Psoas muscle (tissue), 8 donors: ENCODE results near the gene RPS15. TPM values are rescaled to one million over a fixed set of nuclear protein-coding genes. Genes with fewer than 3 reads are reported as not detected.
A peak's percentile ranks its signal among the peaks of the same experiment; 100 is the strongest.

ENCODE experiments used
- ATAC-seq, 4 donors: fragments of 200-7000 bp; cut with Tn5 transposase; one replicate each; pipeline ENCODE4 v1.9.1; 2020; ENCODE audit warnings: moderate library complexity in 3 of 4, mild to moderate bottlenecking in 2 of 4
- DNase-seq, 2 donors: peaks; one replicate each; pipeline ENCODE4 v3.0.0-alpha.2; 2020
- H3K27ac ChIP-seq: fragments of 200-600 bp; one replicate; pipeline ENCODE4 v1.8.0; 2022
- H3K27me3 ChIP-seq, 3 donors: fragments of 200-600 bp in 1 of 3; one replicate each; pipeline versions ENCODE4 v1.6.1 to v1.8.0; 2013 to 2022; ENCODE audit warnings: low read length in 2 of 3, mild to moderate bottlenecking in 2 of 3, moderate library complexity in 1 of 3; ENCODE audit not compliant: insufficient read depth in 3 of 3
- H3K36me3 ChIP-seq, 2 donors: fragments of 200-600 bp in 1 of 2; one replicate each; pipeline versions ENCODE4 v1.6.1 to v1.8.0; 2013 to 2022; ENCODE audit warnings: low read depth in 1 of 2, mild to moderate bottlenecking in 1 of 2, moderate library complexity in 1 of 2; ENCODE audit not compliant: insufficient read depth in 1 of 2
- H3K4me1 ChIP-seq: fragments of 200-600 bp; one replicate; pipeline ENCODE4 v1.8.0; 2022
- H3K4me3 ChIP-seq: fragments of 200-600 bp; one replicate; pipeline ENCODE4 v1.8.0; 2022; ENCODE audit warnings: mild to moderate bottlenecking
- H3K9me3 ChIP-seq: fragments of 200-600 bp; one replicate; pipeline ENCODE4 v1.8.0; 2022
- CTCF ChIP-seq: fragments of 200-600 bp; IDR thresholded peaks from one replicate; pipeline ENCODE4 v1.8.0; 2022; ENCODE audit warnings: antibody characterized with exemption
- WGBS, 3 donors: extraction: QIAGEN DNeasy Blood & Tissue Kit; methylation state at CpG; one replicate each; pipeline versions ENCODE4 v1.1.6 to v1.1.7; 2013; 5-methylcytosine and 5-hydroxymethylcytosine counted together
- intact Hi-C, 2 donors: fragments of 100-400 bp; cut with DNase I; formaldehyde crosslinking; loops; one replicate each; pipeline versions ENCODE4 v1.11.0 to v1.14.2; 2022
- polyA plus RNA-seq, 3 donors: library from polyadenylated mRNA; stranded (reverse); fragments of 200-250 nt; gene quantifications; one replicate each; pipeline ENCODE4 v1.2.3, GENCODE V29; 2013
- total RNA-seq, 4 donors: library from RNA; stranded (reverse); fragmentation: NEBNext Ultra II Directional in 2 of 4; extraction: Animal tissue kit (Norgen Biotek cat#: 25700) in 2 of 4; gene quantifications; one replicate each; pipeline versions ENCODE4 v1.2.1 to v1.2.4, GENCODE V29; 2021 to 2023
- donor health status: healthy with polysubstance abuse.
- donor health status: DM: no; HTN: no; CAD: no; lungs with moderate emphysema.
- donor health status: Bipolar disorder and iron deficiency.
- donor health status: healthy.
- donor health status: DM: yes; HTN: yes; CAD: no.
- donor health status: DM: no; HTN: no; CAD: no.
- donor health status: DM: no; HTN: no; CAD: no.
- donor health status: DM: yes; HTN: yes; CAD: no.

The RPS15 gene
- total and polyA plus RNA-seq, 7 donors, result 697 to 4,077 (median 992) TPM

GRCh38 chr19:1466461-1467214 lies 28.4 kb downstream of the RPS15 start:
- Histone ChIP-seq H3K36me3 (no peaks in the 10 kb centered on the region), H3K9me3 (no peaks in the 10 kb centered on the region), H3K4me3 (no peak overlapping the region), H3K27me3 (peaks cover 0 to 74% (median 59%) of the 10 kb centered on the region in 3 donors), H3K4me1 (peaks cover 37% of the 10 kb centered on the region), H3K27ac (no peak overlapping the region)
- ATAC-seq (no peak), DNase-seq (peak; percentile 13 to 52)
- no peak for TF ChIP-seq CTCF
- intact Hi-C loops, result loop anchor here in 1 of 2 donors (5.0 kb wide), 1 partner anchor 114 kb away; a partner anchor contains a TSS
- WGBS, 3 donors, result 28 to 31% (median 29%) methylated on average over 62 to 70 of the region's 70 CpGs

- peaks cover 0 to 79% (median 63%) of the 10 kb centered on the region in 3 donors for H3K27me3 ChIP-seq
- 0 to 4% (median 3%) methylated on average over 5 to 36 of the region's 36 CpGs for WGBS, 3 donors
- H3K9me3 ChIP-seq, result no peaks in the 10 kb centered on the region
- no peak overlapping the region for H3K27ac ChIP-seq
- H3K36me3 ChIP-seq, result no peaks in the 10 kb centered on the region
- ATAC-seq, result no peak
- peak overlapping the region; percentile 15 for H3K4me3 ChIP-seq
- intact Hi-C loops, result loop anchor here in 1 of 2 donors (5.0 kb wide), 1 partner anchor 115 kb away; a partner anchor contains a TSS
- peaks cover 37% of the 10 kb centered on the region for H3K4me1 ChIP-seq
- TF ChIP-seq CTCF, result no peak
- DNase-seq, result peak in 1 of 2 donors; percentile 51
Observed at GRCh38 chr19:1467215-1467489, 29.0 kb downstream of the RPS15 start.

- Histone ChIP-seq H3K4me1 (peaks cover 37% of the 10 kb centered on the region), H3K36me3 (no peaks in the 10 kb centered on the region), H3K27ac (no peak overlapping the region), H3K9me3 (no peaks in the 10 kb centered on the region), H3K4me3 (peak overlapping the region; percentile 38), H3K27me3 (peaks cover 0 to 85% (median 68%) of the 10 kb centered on the region in 3 donors)
- DNase-seq (peak; percentile 16 to 51), ATAC-seq (no peak)
- 3 to 5% (median 4%) methylated on average over 60 to 92 of the region's 92 CpGs for WGBS, 3 donors
- no peak for TF ChIP-seq CTCF
- intact Hi-C loops, result loop anchor here in 1 of 2 donors (5.0 kb wide), 1 partner anchor 115 kb away; a partner anchor contains a TSS
Observed at GRCh38 chr19:1467490-1468273, 29.5 kb downstream of the RPS15 start.

GRCh38 chr19:1468274-1468820 lies 30.2 kb downstream of the RPS15 start:
- WGBS, 3 donors, result 0 to 4% (median 4%) methylated on average over 35 to 49 of the region's 49 CpGs
- intact Hi-C loops, result loop anchor here in 1 of 2 donors (5.0 kb wide), 1 partner anchor 116 kb away; a partner anchor contains a TSS
- H3K27ac ChIP-seq, result no peak overlapping the region
- TF ChIP-seq CTCF, result no peak
- peaks cover 38% of the 10 kb centered on the region for H3K4me1 ChIP-seq
- DNase-seq, result peak; percentile 17 to 30
- no peak for ATAC-seq
- no peaks in the 10 kb centered on the region for H3K36me3 ChIP-seq
- H3K27me3 ChIP-seq, result peaks cover 0 to 89% (median 70%) of the 10 kb centered on the region in 3 donors
- no peaks in the 10 kb centered on the region for H3K9me3 ChIP-seq
- peak overlapping the region; percentile 38 for H3K4me3 ChIP-seq
